ENCODE results near the gene CDH23. TPM values are rescaled to one million over a fixed set of nuclear protein-coding genes. Genes with fewer than 3 reads are reported as not detected.

The CDH23 gene
- total and polyA plus RNA-seq, 10 of the 15 experiments (the other 5 are each of a cell fraction or from before 2014, with no cell fraction given), result 0.09 to 0.40 (median 0.15) TPM; not detected in 1

GRCh38 chr10:71357792-71358265 is 38.9 kb upstream of the CDH23 start:
- Histone ChIP-seq H3K4me3 (no peak overlapping the region), H2AFZ (ENCODE audit: control insufficient read depth, low read depth, low read length) (no peak overlapping the region), H3K27me3 (replicated peaks in 1 of 2; ENCODE audit: control insufficient read depth in 2 of 2, insufficient read depth in 2 of 2, low read length in 1 of 2) (no peaks in the 10 kb centered on the region), H3K36me3 (ENCODE audit: control insufficient read depth in 2 of 2, insufficient read depth in 2 of 2, low read length in 1 of 2) (no peaks in the 10 kb centered on the region; a peak in 1 of 4 replicates), H3K27ac (ENCODE audit: control insufficient read depth, insufficient read depth) (peak overlapping the region; percentile 42), H4K20me1 (ENCODE audit: control insufficient read depth, insufficient read depth) (no peaks in the 10 kb centered on the region), H3K4me1 (ENCODE audit: control insufficient read depth, insufficient read depth, low read length) (peaks cover 26% of the 10 kb centered on the region), H3K9ac (ENCODE audit: control insufficient read depth, insufficient read depth, low read length) (no peak overlapping the region), H3K4me2 (ENCODE audit: control insufficient read depth, insufficient read depth) (peak overlapping the region; percentile 30), H3K79me2 (ENCODE audit: control insufficient read depth, insufficient read depth, low read length) (no peaks in the 10 kb centered on the region), H3K9me3 (replicated peaks; ENCODE audit: control insufficient read depth, insufficient read depth, low read length) (no peaks in the 10 kb centered on the region)
- ATAC-seq (no peak), FAIRE-seq (no peak), DNase-seq (ENCODE audit: low read depth, low spot score) (no peak)
- WGBS (ENCODE audit: insufficient coverage, insufficient replicate concordance, low lambda C conversion rate, missing lambda C conversion rate), result 61% methylated on average over 7 of the region's 7 CpGs
- ChIA-PET RAD21 (ENCODE audit: unreplicated experiment) (interaction anchor here (0.9 to 1.6 kb wide), 2 partner anchors 14 to 25 kb away, joined by 3 to 7 read pairs; no protein-coding TSS in a partner anchor), CTCF (interaction anchor here (0.8 to 3.1 kb wide), 6 partner anchors 13 to 43 kb away, joined by 3 to 11 read pairs (median 5); partner anchors contain the start of gene SLC29A3), POLR2A (interaction anchor here (0.6 to 1.0 kb wide), 2 partner anchors 18 to 20 kb away, joined by 3 read pairs; no protein-coding TSS in a partner anchor), SMC1A (ENCODE audit: uncharacterized antibody, unreplicated experiment) (interaction anchor here (1.0 to 2.8 kb wide), 4 partner anchors 12 to 24 kb away, joined by 3 to 12 read pairs (median 5); no protein-coding TSS in a partner anchor)
- in situ Hi-C loops (cut with MboI) (loop anchor here (5.0 kb wide), 1 partner anchor 36 kb away; no protein-coding TSS in a partner anchor), intact Hi-C loops (cut with micrococcal nuclease; ENCODE audit: unreplicated experiment) (no loop called here)
- no TSS peak for BruUV-seq (replicated peaks)
- no peak for TF ChIP-seq NFXL1 (IDR thresholded peaks at IDR 0.05; ENCODE audit: borderline replicate concordance)
- TF ChIP-seq SMAD5 (IDR thresholded peaks at IDR 0.05; ENCODE audit: low read depth), result no peak
- TF ChIP-seq, protein P1, sequence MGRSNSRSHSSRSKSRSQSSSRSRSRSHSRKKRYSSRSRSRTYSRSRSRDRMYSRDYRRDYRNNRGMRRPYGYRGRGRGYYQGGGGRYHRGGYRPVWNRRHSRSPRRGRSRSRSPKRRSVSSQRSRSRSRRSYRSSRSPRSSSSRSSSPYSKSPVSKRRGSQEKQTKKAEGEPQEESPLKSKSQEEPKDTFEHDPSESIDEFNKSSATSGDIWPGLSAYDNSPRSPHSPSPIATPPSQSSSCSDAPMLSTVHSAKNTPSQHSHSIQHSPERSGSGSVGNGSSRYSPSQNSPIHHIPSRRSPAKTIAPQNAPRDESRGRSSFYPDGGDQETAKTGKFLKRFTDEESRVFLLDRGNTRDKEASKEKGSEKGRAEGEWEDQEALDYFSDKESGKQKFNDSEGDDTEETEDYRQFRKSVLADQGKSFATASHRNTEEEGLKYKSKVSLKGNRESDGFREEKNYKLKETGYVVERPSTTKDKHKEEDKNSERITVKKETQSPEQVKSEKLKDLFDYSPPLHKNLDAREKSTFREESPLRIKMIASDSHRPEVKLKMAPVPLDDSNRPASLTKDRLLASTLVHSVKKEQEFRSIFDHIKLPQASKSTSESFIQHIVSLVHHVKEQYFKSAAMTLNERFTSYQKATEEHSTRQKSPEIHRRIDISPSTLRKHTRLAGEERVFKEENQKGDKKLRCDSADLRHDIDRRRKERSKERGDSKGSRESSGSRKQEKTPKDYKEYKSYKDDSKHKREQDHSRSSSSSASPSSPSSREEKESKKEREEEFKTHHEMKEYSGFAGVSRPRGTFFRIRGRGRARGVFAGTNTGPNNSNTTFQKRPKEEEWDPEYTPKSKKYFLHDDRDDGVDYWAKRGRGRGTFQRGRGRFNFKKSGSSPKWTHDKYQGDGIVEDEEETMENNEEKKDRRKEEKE (IDR thresholded peaks at IDR 0.05), result no peak
- no peak for TF ChIP-seq NR2C1 (IDR thresholded peaks at IDR 0.05)
- no peak for TF ChIP-seq TAF1 (IDR thresholded peaks at IDR 0.05; ENCODE audit: borderline replicate concordance, low read depth, low read length)
- TF ChIP-seq EP300 (IDR thresholded peaks at IDR 0.05; ENCODE audit: borderline replicate concordance in 1 of 2, control insufficient read depth in 1 of 2, low read depth in 2 of 2, low read length in 2 of 2), result no peak
- no peak for TF ChIP-seq POLR2AphosphoS5 (IDR thresholded peaks at IDR 0.05; ENCODE audit: low read length)
- TF ChIP-seq, protein P2, sequence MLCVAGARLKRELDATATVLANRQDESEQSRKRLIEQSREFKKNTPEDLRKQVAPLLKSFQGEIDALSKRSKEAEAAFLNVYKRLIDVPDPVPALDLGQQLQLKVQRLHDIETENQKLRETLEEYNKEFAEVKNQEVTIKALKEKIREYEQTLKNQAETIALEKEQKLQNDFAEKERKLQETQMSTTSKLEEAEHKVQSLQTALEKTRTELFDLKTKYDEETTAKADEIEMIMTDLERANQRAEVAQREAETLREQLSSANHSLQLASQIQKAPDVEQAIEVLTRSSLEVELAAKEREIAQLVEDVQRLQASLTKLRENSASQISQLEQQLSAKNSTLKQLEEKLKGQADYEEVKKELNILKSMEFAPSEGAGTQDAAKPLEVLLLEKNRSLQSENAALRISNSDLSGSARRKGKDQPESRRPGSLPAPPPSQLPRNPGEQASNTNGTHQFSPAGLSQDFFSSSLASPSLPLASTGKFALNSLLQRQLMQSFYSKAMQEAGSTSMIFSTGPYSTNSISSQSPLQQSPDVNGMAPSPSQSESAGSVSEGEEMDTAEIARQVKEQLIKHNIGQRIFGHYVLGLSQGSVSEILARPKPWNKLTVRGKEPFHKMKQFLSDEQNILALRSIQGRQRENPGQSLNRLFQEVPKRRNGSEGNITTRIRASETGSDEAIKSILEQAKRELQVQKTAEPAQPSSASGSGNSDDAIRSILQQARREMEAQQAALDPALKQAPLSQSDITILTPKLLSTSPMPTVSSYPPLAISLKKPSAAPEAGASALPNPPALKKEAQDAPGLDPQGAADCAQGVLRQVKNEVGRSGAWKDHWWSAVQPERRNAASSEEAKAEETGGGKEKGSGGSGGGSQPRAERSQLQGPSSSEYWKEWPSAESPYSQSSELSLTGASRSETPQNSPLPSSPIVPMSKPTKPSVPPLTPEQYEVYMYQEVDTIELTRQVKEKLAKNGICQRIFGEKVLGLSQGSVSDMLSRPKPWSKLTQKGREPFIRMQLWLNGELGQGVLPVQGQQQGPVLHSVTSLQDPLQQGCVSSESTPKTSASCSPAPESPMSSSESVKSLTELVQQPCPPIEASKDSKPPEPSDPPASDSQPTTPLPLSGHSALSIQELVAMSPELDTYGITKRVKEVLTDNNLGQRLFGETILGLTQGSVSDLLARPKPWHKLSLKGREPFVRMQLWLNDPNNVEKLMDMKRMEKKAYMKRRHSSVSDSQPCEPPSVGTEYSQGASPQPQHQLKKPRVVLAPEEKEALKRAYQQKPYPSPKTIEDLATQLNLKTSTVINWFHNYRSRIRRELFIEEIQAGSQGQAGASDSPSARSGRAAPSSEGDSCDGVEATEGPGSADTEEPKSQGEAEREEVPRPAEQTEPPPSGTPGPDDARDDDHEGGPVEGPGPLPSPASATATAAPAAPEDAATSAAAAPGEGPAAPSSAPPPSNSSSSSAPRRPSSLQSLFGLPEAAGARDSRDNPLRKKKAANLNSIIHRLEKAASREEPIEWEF (IDR thresholded peaks at IDR 0.05; ENCODE audit: insufficient replicate concordance, low read depth, low read length), result no peak

Data from GM12878 (cell line).